Endothelial cell of umbilical vein (primary cell): Measurements from ENCODE around the gene DSP. TPM values are rescaled to one million over a fixed set of nuclear protein-coding genes. Genes with fewer than 3 reads are reported as not detected.

Experiments
- BruUV-seq: library from RNA; stranded (reverse); fragments of 400-500 nt; replicated peaks from 2 replicates; lab custom pipeline; 2021; lab: Mats Ljungman, UMichigan
- CTCF ChIA-PET: fragments of 300-600, 350-600 bp; sonication (Branson Sonifier 250); formaldehyde crosslinking; loops from one replicate; lab custom pipeline; 2021; ENCODE audit warnings: antibody characterized with exemption, inconsistent platforms; lab: Charles Lee
- POLR2A ChIA-PET: fragments of 300-600, 350-600 bp; sonication (Branson Sonifier 250); formaldehyde crosslinking; loops from one replicate; lab custom pipeline; 2021; ENCODE audit warnings: antibody characterized with exemption, inconsistent platforms; lab: Charles Lee
- DNase-seq: peaks from one replicate; pipeline ENCODE4 v3.0.0-alpha.2; 2011; ENCODE audit warnings: low read depth, low spot score
- FAIRE-seq: peaks from 2 replicates; lab custom pipeline; 2011; peaks lifted over from hg19 to GRCh38; lab: Jason Lieb, UNC
- H2AFZ ChIP-seq: 2 replicates; pipeline ENCODE4 v1.6.0; 2012; ENCODE audit warnings: low read depth, low read length, control low read depth, inconsistent platforms
- H3K27ac ChIP-seq: 2 replicates; pipeline ENCODE4 v1.5.1; 2011; ENCODE audit warnings: low read depth, mild to moderate bottlenecking, control low read depth, low read length, moderate library complexity; ENCODE audit not compliant: insufficient read depth
- H3K27me3 ChIP-seq, 2 experiments: 2 replicates each; pipeline versions ENCODE4 v1.6.0 to v1.6.1; 2011; ENCODE audit warnings: low read length in 2 of 2, mixed read lengths in 1 of 2; ENCODE audit not compliant: control insufficient read depth in 2 of 2, insufficient read depth in 2 of 2
- H3K36me3 ChIP-seq, 2 experiments: 2 replicates in 1 of 2; 3 replicates in 1 of 2; pipeline ENCODE4 v1.5.1; 2011; ENCODE audit warnings: low read length in 2 of 2, mild to moderate bottlenecking in 1 of 2, moderate library complexity in 1 of 2; ENCODE audit not compliant: control insufficient read depth in 2 of 2, insufficient read depth in 2 of 2; ENCODE audit errors: extremely low read depth in 1 of 2
- H3K4me1 ChIP-seq: 3 replicates; pipeline ENCODE4 v1.5.1; 2011; ENCODE audit warnings: mild to moderate bottlenecking, low read length; ENCODE audit not compliant: control insufficient read depth, insufficient read depth; ENCODE audit errors: extremely low read depth
- H3K4me2 ChIP-seq: 2 replicates; pipeline ENCODE4 v1.6.1; 2011; ENCODE audit warnings: low read length, control low read depth, mixed read lengths; ENCODE audit not compliant: insufficient read depth
- H3K4me3 ChIP-seq, 3 experiments: fragments of 200-600 bp in 1 of 3; sonication (generic), shearing (Covaris generic) in 1 of 3; replicated peaks in 1 of 3; 2 replicates each; pipeline ENCODE4 v1.5.1; 2011 to 2016; ENCODE audit warnings: control low read depth in 3 of 3, low read length in 3 of 3, mild to moderate bottlenecking in 2 of 3, inconsistent platforms in 1 of 3, low read depth in 1 of 3, moderate library complexity in 1 of 3; ENCODE audit not compliant: insufficient read depth in 1 of 3
- H3K79me2 ChIP-seq: 2 replicates; pipeline ENCODE4 v1.6.0; 2012; ENCODE audit warnings: low read length, inconsistent platforms; ENCODE audit not compliant: control insufficient read depth, insufficient read depth
- H3K9ac ChIP-seq: replicated peaks from 2 replicates; pipeline ENCODE3; 2011; ENCODE audit warnings: low read length, control low read depth; ENCODE audit not compliant: insufficient read depth; ENCODE audit errors: extremely low read depth
- H3K9me1 ChIP-seq: replicated peaks from 3 replicates; pipeline ENCODE4 v1.6.0; 2011; ENCODE audit warnings: mild to moderate bottlenecking, low read length; ENCODE audit not compliant: control insufficient read depth, insufficient read depth; ENCODE audit errors: extremely low read depth
- H3K9me3 ChIP-seq: replicated peaks from 2 replicates; pipeline ENCODE4 v1.5.1; 2012; ENCODE audit warnings: low read length, inconsistent platforms; ENCODE audit not compliant: control insufficient read depth, insufficient read depth
- H4K20me1 ChIP-seq: replicated peaks from 2 replicates; pipeline ENCODE3; 2011; ENCODE audit warnings: mild to moderate bottlenecking, low read length; ENCODE audit not compliant: control insufficient read depth, insufficient read depth; ENCODE audit errors: extremely low read depth
- CTCF ChIP-seq, 2 donors: IDR thresholded peaks; 1 replicate in 1 of 2; 2 replicates in 1 of 2; pipeline ENCODE4 v1.5.1; 2011; ENCODE audit warnings: low read length in 2 of 2, mild to moderate bottlenecking in 2 of 2, moderate library complexity in 2 of 2, control low read depth in 1 of 2, inconsistent platforms in 1 of 2, low read depth in 1 of 2; ENCODE audit not compliant: insufficient read depth in 1 of 2; ENCODE audit errors: extremely low read depth in 1 of 2
- EZH2 ChIP-seq: IDR thresholded peaks from 2 replicates; pipeline ENCODE4 v1.6.1; 2012; ENCODE audit warnings: borderline replicate concordance, low read depth, mild to moderate bottlenecking, moderate library complexity, low read length, inconsistent platforms; ENCODE audit not compliant: severe bottlenecking
- FOS ChIP-seq: IDR thresholded peaks from 2 replicates; pipeline ENCODE4 v1.6.1; 2011; ENCODE audit warnings: mild to moderate bottlenecking, low read length, moderate library complexity, borderline replicate concordance; ENCODE audit not compliant: insufficient read depth
- GATA2 ChIP-seq: IDR thresholded peaks from 2 replicates; pipeline ENCODE4 v1.7.0; 2011; ENCODE audit warnings: low read depth, mild to moderate bottlenecking, moderate library complexity, mixed read lengths, low read length; ENCODE audit not compliant: insufficient read length, insufficient read depth
- JUN ChIP-seq: IDR thresholded peaks from 2 replicates; pipeline ENCODE4 v1.6.1; 2011; ENCODE audit warnings: borderline replicate concordance, low read depth; ENCODE audit not compliant: insufficient read length, insufficient read depth
- MAX ChIP-seq: IDR thresholded peaks from 2 replicates; pipeline ENCODE4 v1.6.1; 2011; ENCODE audit not compliant: insufficient read depth, insufficient read length
- MYC ChIP-seq: IDR thresholded peaks from one replicate; pipeline ENCODE4 v1.6.1; 2011; ENCODE audit warnings: mild to moderate bottlenecking, low read depth, low read length
- POLR2A ChIP-seq: IDR thresholded peaks from 2 replicates; pipeline ENCODE4 v1.6.1; 2012; ENCODE audit warnings: low read depth, mild to moderate bottlenecking, control low read depth, low read length
- POLR2AphosphoS5 ChIP-seq: IDR thresholded peaks from 2 replicates; pipeline ENCODE4 v1.6.1; 2012; ENCODE audit warnings: low read depth, mild to moderate bottlenecking, control low read depth, low read length, moderate library complexity; ENCODE audit not compliant: insufficient read depth
- dilution Hi-C: fragments of 300-500 bp; cut with MboI; formaldehyde crosslinking; loops from one replicate; pipeline ENCODE4 v1.15.0; 2019; ENCODE audit warnings: low sequenced_read_pairs; ENCODE audit not compliant: extremely low pct_ligation_motif_present
- intact Hi-C: fragments of 100-400 bp; cut with micrococcal nuclease; formaldehyde crosslinking; loops from one replicate; pipeline ENCODE4 v1.10.0; 2022
- polyA plus RNA-seq, 4 experiments: library from polyadenylated mRNA; depleted of rRNA in 3 of 4; stranded (reverse) in 3 of 4; unstranded in 1 of 4; fragments of >200 nt; gene quantifications; 2 replicates each; pipeline versions ENCODE4 v1.2.1 to v1.2.3, GENCODE V29; 2011 to 2012; ENCODE audit warnings: missing spikeins in 1 of 4
- total RNA-seq: library from RNA; stranded (reverse); gene quantifications from 2 replicates; pipeline ENCODE4 v1.2.3, GENCODE V29; 2021

The DSP gene
- total and polyA plus RNA-seq, 2 donors (not counting 3 experiments of a cell fraction or from before 2014, with no cell fraction given), result 0.03 to 0.77 TPM

- Histone ChIP-seq H3K79me2 (no peaks in the 10 kb centered on the region), H3K4me2 (no peak overlapping the region), H3K9ac (no peak overlapping the region), H2AFZ (no peak overlapping the region), H3K27me3 (peaks cover 14 to 17% of the 10 kb centered on the region in 2 experiments), H3K27ac (no peak overlapping the region), H3K9me3 (no peaks in the 10 kb centered on the region), H4K20me1 (no peaks in the 10 kb centered on the region), H3K4me3 (no peak overlapping the region), H3K9me1 (no peaks in the 10 kb centered on the region), H3K36me3 (no peaks in the 10 kb centered on the region), H3K4me1 (no peaks in the 10 kb centered on the region)
- CTCF ChIA-PET, result no interaction called here
- POLR2A ChIA-PET, result no interaction called here
- intact Hi-C loops (no loop called here), dilution Hi-C loops (no loop called here)
- TF ChIP-seq MYC (no peak), JUN (no peak), GATA2 (no peak), CTCF (IDR thresholded peaks at IDR 0.05; ENCODE audit: extremely low read depth in 1 of 2, insufficient read depth in 1 of 2, low read depth in 1 of 2, low read length in 2 of 2) (no peak), MAX (no peak), POLR2AphosphoS5 (no peak), FOS (no peak), EZH2 (no peak), POLR2A (no peak)
- no peak for FAIRE-seq
- no TSS peak for BruUV-seq
- DNase-seq, result no peak
Measured at GRCh38 chr6:7550433-7550801, 8.9 kb downstream of the DSP start.
